Transverse colon (tissue), 4 donors: ENCODE results near the gene ZNF280C. TPM values are rescaled to one million over a fixed set of nuclear protein-coding genes. Genes with fewer than 3 reads are reported as not detected.

Source experiments
- DNase-seq: peaks from one replicate; pipeline ENCODE4 v3.0.0-alpha.2; 2019
- H3K27ac ChIP-seq, 4 donors: fragments of 200-600 bp; sonication (generic); 2 replicates each; pipeline ENCODE4 v1.5.1; 2016 to 2018; ENCODE audit warnings: inconsistent platforms in 4 of 4
- H3K27me3 ChIP-seq: fragments of 200-600 bp; sonication (generic); 2 replicates; pipeline ENCODE4 v1.5.1; 2017; ENCODE audit warnings: inconsistent platforms
- H3K36me3 ChIP-seq, 4 donors: fragments of 200-600 bp; sonication (generic); 2 replicates each; pipeline ENCODE4 v1.5.1; 2017 to 2019; ENCODE audit warnings: inconsistent platforms in 4 of 4
- H3K4me1 ChIP-seq, 4 donors: fragments of 200-600 bp; sonication (generic); 2 replicates each; pipeline ENCODE4 v1.5.1; 2017 to 2020; ENCODE audit warnings: inconsistent platforms in 4 of 4
- H3K4me3 ChIP-seq, 4 donors: fragments of 200-600 bp; sonication (generic); 1 replicate in 1 of 4; 2 replicates in 3 of 4; pipeline versions ENCODE4 v1.5.1 to v1.6.1; 2017 to 2019; ENCODE audit warnings: inconsistent platforms in 4 of 4
- H3K9me3 ChIP-seq, 2 donors: fragments of 200-600 bp; sonication (generic); 2 replicates each; pipeline ENCODE4 v1.5.1; 2017 to 2019; ENCODE audit warnings: inconsistent platforms in 2 of 2
- EP300 ChIP-seq: sonication (generic); formaldehyde crosslinking; IDR thresholded peaks from one replicate; pipeline ENCODE4 v1.6.1; 2017; ENCODE audit warnings: antibody characterized with exemption, low read depth
- POLR2A ChIP-seq: fragments of 450-650 bp; IDR thresholded peaks from one replicate; pipeline ENCODE4 v1.6.1; 2016; ENCODE audit warnings: antibody characterized with exemption, mild to moderate bottlenecking, moderate library complexity
- POLR2AphosphoS5 ChIP-seq, 3 donors: sonication (generic); formaldehyde crosslinking; IDR thresholded peaks; one replicate each; pipeline ENCODE4 v1.6.1; 2016; ENCODE audit warnings: antibody characterized with exemption in 3 of 3
- WGBS, 2 donors: methylation state at CpG; one replicate each; pipeline ENCODE4 v1.1.5; 2018; ENCODE audit warnings: low coverage in 1 of 2; 5-methylcytosine and 5-hydroxymethylcytosine counted together
- in situ Hi-C, 4 donors: fragments of 200-750 bp; cut with MboI; loops; one replicate each; pipeline versions ENCODE4 v1.15.0 to v1.15.1; 2017; ENCODE audit warnings: low sequenced_read_pairs in 3 of 4, low pct_ligation_motif_present in 1 of 4, low pct_unique_long_range_greater_than_20kb in 1 of 4
- intact Hi-C: fragments of 100-400 bp; cut with DNase I; formaldehyde crosslinking; loops from one replicate; pipeline ENCODE4 v1.15.1; 2023; ENCODE audit warnings: low total_unique reads
- total RNA-seq, 4 donors: library from RNA; depleted of rRNA; stranded (reverse); fragments of >200 nt; gene quantifications; one replicate each; pipeline ENCODE4 v1.1.0, GENCODE V29; 2016
- TF ChIP-seq, protein P1 (sequence below), 5 experiments: fragments of 200-600 bp in 3 of 5; fragments of 450-650 bp in 2 of 5; sonication (generic) in 3 of 5; IDR thresholded peaks; 1 replicate in 2 of 5; 2 replicates in 3 of 5; pipeline ENCODE4 v1.5.1; 2016 to 2017; ENCODE audit warnings: antibody characterized with exemption in 5 of 5, inconsistent platforms in 3 of 5, mild to moderate bottlenecking in 2 of 5, moderate library complexity in 1 of 5

Gene ZNF280C
- total RNA-seq, 4 donors from 2014 or later = 2.3 to 4.2 (median 3.2) TPM

DNA sequence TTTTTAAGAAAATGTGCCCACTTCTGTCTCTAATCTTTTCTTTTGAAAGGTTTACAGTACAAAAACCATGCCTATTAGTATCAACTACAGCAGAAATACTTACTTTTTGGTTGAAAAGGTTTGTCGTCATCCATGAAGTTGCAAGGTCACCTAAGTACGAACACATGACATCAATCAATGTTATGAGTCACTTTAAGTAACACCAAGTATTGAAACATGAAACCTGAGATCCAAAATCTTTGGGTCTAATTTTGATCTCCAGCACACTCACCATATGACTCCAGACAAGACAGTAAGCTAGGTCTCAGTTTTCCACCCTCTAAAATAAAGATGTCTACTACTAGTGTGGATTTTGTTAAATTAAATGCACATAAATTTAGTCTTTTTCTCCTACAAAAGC, 8.4 kb downstream of the ZNF280C start:
- no peak for DNase-seq
- no peak for TF ChIP-seq POLR2AphosphoS5 (IDR thresholded peaks at IDR 0.05)
- no peak for TF ChIP-seq POLR2A
- TF ChIP-seq, protein P1, sequence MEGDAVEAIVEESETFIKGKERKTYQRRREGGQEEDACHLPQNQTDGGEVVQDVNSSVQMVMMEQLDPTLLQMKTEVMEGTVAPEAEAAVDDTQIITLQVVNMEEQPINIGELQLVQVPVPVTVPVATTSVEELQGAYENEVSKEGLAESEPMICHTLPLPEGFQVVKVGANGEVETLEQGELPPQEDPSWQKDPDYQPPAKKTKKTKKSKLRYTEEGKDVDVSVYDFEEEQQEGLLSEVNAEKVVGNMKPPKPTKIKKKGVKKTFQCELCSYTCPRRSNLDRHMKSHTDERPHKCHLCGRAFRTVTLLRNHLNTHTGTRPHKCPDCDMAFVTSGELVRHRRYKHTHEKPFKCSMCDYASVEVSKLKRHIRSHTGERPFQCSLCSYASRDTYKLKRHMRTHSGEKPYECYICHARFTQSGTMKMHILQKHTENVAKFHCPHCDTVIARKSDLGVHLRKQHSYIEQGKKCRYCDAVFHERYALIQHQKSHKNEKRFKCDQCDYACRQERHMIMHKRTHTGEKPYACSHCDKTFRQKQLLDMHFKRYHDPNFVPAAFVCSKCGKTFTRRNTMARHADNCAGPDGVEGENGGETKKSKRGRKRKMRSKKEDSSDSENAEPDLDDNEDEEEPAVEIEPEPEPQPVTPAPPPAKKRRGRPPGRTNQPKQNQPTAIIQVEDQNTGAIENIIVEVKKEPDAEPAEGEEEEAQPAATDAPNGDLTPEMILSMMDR (IDR thresholded peaks at IDR 0.05) = no peak
- TF ChIP-seq EP300 = no peak
- Histone ChIP-seq H3K9me3 (no peaks in the 10 kb centered on the region), H3K36me3 (no peaks in the 10 kb centered on the region), H3K27me3 (no peaks in the 10 kb centered on the region), H3K4me3 (no peak overlapping the region), H3K27ac (no peak overlapping the region), H3K4me1 (no peaks in the 10 kb centered on the region)
- in situ Hi-C loops = no loop called here
- intact Hi-C loops = no loop called here
- WGBS, 2 donors = 81 to 88% methylated on average over 2 of the region's 2 CpGs

DNA sequence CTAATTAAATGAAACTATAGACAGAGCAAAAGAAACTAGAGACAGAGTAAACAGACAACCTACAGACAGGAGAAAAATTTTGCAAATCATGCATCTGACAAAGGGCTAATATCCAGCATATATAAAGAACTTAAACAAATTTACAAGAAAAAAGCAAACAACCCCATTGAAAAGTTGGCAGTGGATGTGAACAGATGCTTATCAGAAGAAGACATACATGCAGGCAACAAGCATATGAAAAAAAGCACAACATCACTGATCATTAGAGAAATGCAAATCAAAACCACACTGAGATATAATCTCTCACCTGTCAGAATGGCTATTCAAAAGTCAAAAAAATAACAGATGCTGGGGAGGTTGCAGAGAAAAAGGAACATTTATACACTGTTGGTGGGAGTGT, 14.8 kb downstream of the ZNF280C start:
- no peak overlapping the region for H3K4me3 ChIP-seq
- H3K27ac ChIP-seq = no peak overlapping the region
- no peaks in the 10 kb centered on the region for H3K4me1 ChIP-seq
- DNase-seq = no peak
- H3K36me3 ChIP-seq = no peaks in the 10 kb centered on the region
- TF ChIP-seq POLR2A = no peak
- no peak for TF ChIP-seq EP300
- TF ChIP-seq, protein P1 (IDR thresholded peaks at IDR 0.05) = no peak
- no peak for TF ChIP-seq POLR2AphosphoS5 (IDR thresholded peaks at IDR 0.05)
- H3K27me3 ChIP-seq = no peaks in the 10 kb centered on the region
- in situ Hi-C loops (no loop called here), intact Hi-C loops (no loop called here)
- H3K9me3 ChIP-seq = no peaks in the 10 kb centered on the region

DNA sequence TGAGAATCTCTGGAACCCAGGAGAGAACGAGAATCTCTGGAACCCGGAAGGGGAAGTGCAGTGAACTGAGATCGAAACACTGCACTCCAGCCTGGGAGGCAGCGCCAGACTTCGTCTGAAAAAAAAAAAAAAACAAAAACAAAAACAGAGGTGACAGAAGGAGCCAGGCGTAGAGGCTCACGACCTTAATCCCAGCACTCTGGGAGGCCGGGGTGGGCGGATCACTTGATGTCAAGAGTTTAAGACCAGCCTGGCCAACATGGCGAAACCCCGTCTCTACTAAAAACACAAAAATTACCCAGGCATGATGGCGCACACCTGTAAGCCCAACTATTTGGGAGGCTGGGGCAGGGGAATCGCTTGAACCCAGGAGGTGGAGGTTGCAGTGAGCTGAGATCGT, 17.0 kb downstream of the ZNF280C start:
- no peaks in the 10 kb centered on the region for H3K27me3 ChIP-seq
- 92% methylated on average over 14 of the region's 14 CpGs; no CpG with 5 or more reads in 1 of the 2 donors for WGBS, 2 donors
- H3K4me3 ChIP-seq = no peak overlapping the region
- no peaks in the 10 kb centered on the region for H3K9me3 ChIP-seq
- H3K36me3 ChIP-seq = no peaks in the 10 kb centered on the region
- TF ChIP-seq, protein P1 (IDR thresholded peaks at IDR 0.05) = no peak
- TF ChIP-seq POLR2AphosphoS5 (IDR thresholded peaks at IDR 0.05) (no peak), EP300 (no peak), POLR2A (no peak)
- DNase-seq = no peak
- intact Hi-C loops = no loop called here
- H3K27ac ChIP-seq = no peak overlapping the region
- in situ Hi-C loops = no loop called here
- H3K4me1 ChIP-seq = no peaks in the 10 kb centered on the region

DNA sequence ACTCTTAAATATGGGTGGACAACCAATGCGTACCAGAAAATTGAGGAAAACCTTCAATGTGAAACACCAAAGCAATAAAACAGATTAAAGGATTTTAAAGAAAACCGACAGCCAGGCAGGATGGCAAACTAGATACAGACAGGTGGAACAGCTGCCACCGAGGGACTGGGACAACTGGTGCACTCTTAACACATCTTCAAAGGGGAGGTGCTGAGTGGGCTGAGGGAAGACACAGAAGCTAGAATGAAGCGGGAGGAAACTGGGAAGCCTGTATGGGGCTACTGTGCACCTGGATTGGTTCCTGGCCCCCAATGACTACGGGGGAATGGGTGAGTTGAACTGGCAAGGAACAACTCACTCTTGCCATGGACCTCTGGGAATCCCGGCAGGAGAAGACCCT, 20.7 kb downstream of the ZNF280C start:
- Histone ChIP-seq H3K27me3 (no peaks in the 10 kb centered on the region), H3K27ac (no peak overlapping the region), H3K4me3 (no peak overlapping the region), H3K36me3 (no peaks in the 10 kb centered on the region), H3K9me3 (no peaks in the 10 kb centered on the region), H3K4me1 (no peaks in the 10 kb centered on the region)
- TF ChIP-seq POLR2A = no peak
- TF ChIP-seq, protein P1 (IDR thresholded peaks at IDR 0.05) = no peak
- TF ChIP-seq POLR2AphosphoS5 (IDR thresholded peaks at IDR 0.05) = no peak
- TF ChIP-seq EP300 = no peak
- intact Hi-C loops (no loop called here), in situ Hi-C loops (no loop called here)
- WGBS, 2 donors = 83% methylated on average over 6 of the region's 6 CpGs; no CpG with 5 or more reads in 1 of the 2 donors
- no peak for DNase-seq
